HG03045 (cell line): Measurements from ENCODE around the gene ICA1L.

Source experiments
- ATAC-seq: cut with Tn5 transposase; IDR thresholded peaks from one replicate; pipeline ENCODE4 v1.9.1; 2021; ENCODE audit warnings: mild to moderate bottlenecking, moderate library complexity; ENCODE audit not compliant: unreplicated experiment

The ICA1L gene

DNA sequence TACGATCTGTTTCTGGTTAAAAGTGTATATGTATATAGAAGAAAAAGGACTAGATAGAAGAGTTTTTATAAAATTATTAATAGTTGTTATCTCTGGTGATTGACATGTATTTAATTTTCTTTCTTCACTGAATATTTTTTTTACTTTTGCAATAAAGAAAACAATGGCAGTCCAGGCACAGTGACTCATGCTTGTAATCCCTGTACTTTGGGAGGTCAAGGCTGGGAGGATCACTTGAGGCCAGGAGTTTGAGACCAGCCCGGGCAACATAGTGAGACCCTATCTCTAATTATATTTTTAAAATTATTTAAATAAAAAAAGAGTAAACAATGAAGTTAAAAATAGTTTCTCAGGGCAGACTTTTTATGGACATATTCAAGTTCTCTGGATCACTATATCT is 122.1 kb downstream of the ICA1L start:
- ATAC-seq: no peak

- no peak for ATAC-seq
Measured at GRCh38 chr2:202743613-202744012, 128.0 kb downstream of the ICA1L start.

- no peak for ATAC-seq
Measured at GRCh38 chr2:202736826-202737225, 134.7 kb downstream of the ICA1L start.

GRCh38 chr2:202726070-202726469 is 145.5 kb downstream of the ICA1L start:
- ATAC-seq: no peak

- ATAC-seq: no peak
Measured at GRCh38 chr2:202723746-202724145, 147.8 kb downstream of the ICA1L start.
